Measurements from ENCODE around the gene WDR86.

GRCh38 chr7:151447901-151448260, 38.0 kb upstream of the WDR86 start:
- TF ChIP-seq, protein P1, sequence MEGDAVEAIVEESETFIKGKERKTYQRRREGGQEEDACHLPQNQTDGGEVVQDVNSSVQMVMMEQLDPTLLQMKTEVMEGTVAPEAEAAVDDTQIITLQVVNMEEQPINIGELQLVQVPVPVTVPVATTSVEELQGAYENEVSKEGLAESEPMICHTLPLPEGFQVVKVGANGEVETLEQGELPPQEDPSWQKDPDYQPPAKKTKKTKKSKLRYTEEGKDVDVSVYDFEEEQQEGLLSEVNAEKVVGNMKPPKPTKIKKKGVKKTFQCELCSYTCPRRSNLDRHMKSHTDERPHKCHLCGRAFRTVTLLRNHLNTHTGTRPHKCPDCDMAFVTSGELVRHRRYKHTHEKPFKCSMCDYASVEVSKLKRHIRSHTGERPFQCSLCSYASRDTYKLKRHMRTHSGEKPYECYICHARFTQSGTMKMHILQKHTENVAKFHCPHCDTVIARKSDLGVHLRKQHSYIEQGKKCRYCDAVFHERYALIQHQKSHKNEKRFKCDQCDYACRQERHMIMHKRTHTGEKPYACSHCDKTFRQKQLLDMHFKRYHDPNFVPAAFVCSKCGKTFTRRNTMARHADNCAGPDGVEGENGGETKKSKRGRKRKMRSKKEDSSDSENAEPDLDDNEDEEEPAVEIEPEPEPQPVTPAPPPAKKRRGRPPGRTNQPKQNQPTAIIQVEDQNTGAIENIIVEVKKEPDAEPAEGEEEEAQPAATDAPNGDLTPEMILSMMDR (conservative IDR thresholded peaks at IDR 0.05; ENCODE audit: low read depth in 2 of 2): no peak
- no peak for TF ChIP-seq POLR2AphosphoS5 (IDR thresholded peaks at IDR 0.05; ENCODE audit: low read depth)
- no peak for TF ChIP-seq JUNB (IDR thresholded peaks at IDR 0.05; ENCODE audit: unreplicated experiment)
- TF ChIP-seq EZH2 (IDR thresholded peaks at IDR 0.05; ENCODE audit: low read depth, unreplicated experiment): no peak
- no peak for TF ChIP-seq EZH2phosphoT487 (IDR thresholded peaks at IDR 0.05; ENCODE audit: unreplicated experiment)
- no peak for TF ChIP-seq ETS1 (IDR thresholded peaks at IDR 0.05)
- no peak for TF ChIP-seq REST (IDR thresholded peaks at IDR 0.05; ENCODE audit: unreplicated experiment)
- TF ChIP-seq, protein P2, sequence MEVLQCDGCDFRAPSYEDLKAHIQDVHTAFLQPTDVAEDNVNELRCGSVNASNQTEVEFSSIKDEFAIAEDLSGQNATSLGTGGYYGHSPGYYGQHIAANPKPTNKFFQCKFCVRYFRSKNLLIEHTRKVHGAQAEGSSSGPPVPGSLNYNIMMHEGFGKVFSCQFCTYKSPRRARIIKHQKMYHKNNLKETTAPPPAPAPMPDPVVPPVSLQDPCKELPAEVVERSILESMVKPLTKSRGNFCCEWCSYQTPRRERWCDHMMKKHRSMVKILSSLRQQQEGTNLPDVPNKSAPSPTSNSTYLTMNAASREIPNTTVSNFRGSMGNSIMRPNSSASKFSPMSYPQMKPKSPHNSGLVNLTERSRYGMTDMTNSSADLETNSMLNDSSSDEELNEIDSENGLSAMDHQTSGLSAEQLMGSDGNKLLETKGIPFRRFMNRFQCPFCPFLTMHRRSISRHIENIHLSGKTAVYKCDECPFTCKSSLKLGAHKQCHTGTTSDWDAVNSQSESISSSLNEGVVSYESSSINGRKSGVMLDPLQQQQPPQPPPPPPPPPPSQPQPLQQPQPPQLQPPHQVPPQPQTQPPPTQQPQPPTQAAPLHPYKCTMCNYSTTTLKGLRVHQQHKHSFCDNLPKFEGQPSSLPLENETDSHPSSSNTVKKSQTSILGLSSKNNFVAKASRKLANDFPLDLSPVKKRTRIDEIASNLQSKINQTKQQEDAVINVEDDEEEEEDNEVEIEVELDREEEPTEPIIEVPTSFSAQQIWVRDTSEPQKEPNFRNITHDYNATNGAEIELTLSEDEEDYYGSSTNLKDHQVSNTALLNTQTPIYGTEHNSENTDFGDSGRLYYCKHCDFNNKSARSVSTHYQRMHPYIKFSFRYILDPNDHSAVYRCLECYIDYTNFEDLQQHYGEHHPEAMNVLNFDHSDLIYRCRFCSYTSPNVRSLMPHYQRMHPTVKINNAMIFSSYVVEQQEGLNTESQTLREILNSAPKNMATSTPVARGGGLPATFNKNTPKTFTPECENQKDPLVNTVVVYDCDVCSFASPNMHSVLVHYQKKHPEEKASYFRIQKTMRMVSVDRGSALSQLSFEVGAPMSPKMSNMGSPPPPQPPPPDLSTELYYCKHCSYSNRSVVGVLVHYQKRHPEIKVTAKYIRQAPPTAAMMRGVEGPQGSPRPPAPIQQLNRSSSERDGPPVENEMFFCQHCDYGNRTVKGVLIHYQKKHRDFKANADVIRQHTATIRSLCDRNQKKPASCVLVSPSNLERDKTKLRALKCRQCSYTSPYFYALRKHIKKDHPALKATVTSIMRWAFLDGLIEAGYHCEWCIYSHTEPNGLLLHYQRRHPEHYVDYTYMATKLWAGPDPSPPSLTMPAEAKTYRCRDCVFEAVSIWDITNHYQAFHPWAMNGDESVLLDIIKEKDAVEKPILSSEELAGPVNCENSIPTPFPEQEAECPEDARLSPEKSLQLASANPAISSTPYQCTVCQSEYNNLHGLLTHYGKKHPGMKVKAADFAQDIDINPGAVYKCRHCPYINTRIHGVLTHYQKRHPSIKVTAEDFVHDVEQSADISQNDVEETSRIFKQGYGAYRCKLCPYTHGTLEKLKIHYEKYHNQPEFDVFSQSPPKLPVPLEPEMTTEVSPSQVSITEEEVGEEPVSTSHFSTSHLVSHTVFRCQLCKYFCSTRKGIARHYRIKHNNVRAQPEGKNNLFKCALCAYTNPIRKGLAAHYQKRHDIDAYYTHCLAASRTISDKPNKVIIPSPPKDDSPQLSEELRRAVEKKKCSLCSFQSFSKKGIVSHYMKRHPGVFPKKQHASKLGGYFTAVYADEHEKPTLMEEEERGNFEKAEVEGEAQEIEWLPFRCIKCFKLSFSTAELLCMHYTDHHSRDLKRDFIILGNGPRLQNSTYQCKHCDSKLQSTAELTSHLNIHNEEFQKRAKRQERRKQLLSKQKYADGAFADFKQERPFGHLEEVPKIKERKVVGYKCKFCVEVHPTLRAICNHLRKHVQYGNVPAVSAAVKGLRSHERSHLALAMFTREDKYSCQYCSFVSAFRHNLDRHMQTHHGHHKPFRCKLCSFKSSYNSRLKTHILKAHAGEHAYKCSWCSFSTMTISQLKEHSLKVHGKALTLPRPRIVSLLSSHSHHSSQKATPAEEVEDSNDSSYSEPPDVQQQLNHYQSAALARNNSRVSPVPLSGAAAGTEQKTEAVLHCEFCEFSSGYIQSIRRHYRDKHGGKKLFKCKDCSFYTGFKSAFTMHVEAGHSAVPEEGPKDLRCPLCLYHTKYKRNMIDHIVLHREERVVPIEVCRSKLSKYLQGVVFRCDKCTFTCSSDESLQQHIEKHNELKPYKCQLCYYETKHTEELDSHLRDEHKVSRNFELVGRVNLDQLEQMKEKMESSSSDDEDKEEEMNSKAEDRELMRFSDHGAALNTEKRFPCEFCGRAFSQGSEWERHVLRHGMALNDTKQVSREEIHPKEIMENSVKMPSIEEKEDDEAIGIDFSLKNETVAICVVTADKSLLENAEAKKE (CRISPR knock-in tag; IDR thresholded peaks at IDR 0.05): no peak
- no peak for TF ChIP-seq ZNF331 (CRISPR knock-in tag; IDR thresholded peaks at IDR 0.05; ENCODE audit: low read depth)
- TF ChIP-seq NANOG (IDR thresholded peaks at IDR 0.05; ENCODE audit: borderline replicate concordance): no peak
- no peak for TF ChIP-seq CREB1 (CRISPR knock-in tag; IDR thresholded peaks at IDR 0.05; ENCODE audit: low read depth)
- TF ChIP-seq ZNF114 (CRISPR knock-in tag; IDR thresholded peaks at IDR 0.05): no peak
- TF ChIP-seq STAT1 (IDR thresholded peaks at IDR 0.05; ENCODE audit: unreplicated experiment): no peak

Measured in GM23338 (cell line).